ENCODE measurements around the gene SULT2B1.

SULT2B1 gene

GRCh38 chr19:48634036-48634342 lies 82.0 kb downstream of the SULT2B1 start:
- no peak for TF ChIP-seq CTCF (IDR thresholded peaks at IDR 0.05; ENCODE audit: insufficient read depth, missing control alignments)
- DNase-seq (ENCODE audit: insufficient read length, low spot score) (no peak), FAIRE-seq (no peak)

GRCh38 chr19:48634424-48635262 lies 82.7 kb downstream of the SULT2B1 start:
- FAIRE-seq (no peak), DNase-seq (ENCODE audit: insufficient read length, low spot score) (peak; percentile 80)
- TF ChIP-seq CTCF (IDR thresholded peaks at IDR 0.05; ENCODE audit: insufficient read depth, missing control alignments), result no peak

GRCh38 chr19:48635263-48635965 lies 83.4 kb downstream of the SULT2B1 start:
- no peak for TF ChIP-seq CTCF (IDR thresholded peaks at IDR 0.05; ENCODE audit: insufficient read depth, missing control alignments)
- FAIRE-seq (no peak), DNase-seq (ENCODE audit: insufficient read length, low spot score) (peak; percentile 64)

- DNase-seq (ENCODE audit: insufficient read length, low spot score), result no peak
- TF ChIP-seq CTCF (IDR thresholded peaks at IDR 0.05; ENCODE audit: insufficient read depth, missing control alignments), result no peak
- no peak for FAIRE-seq
Measured at GRCh38 chr19:48635966-48636858, 84.2 kb downstream of the SULT2B1 start.

- DNase-seq (ENCODE audit: insufficient read length, low spot score) (no peak), FAIRE-seq (no peak)
- TF ChIP-seq CTCF (IDR thresholded peaks at IDR 0.05; ENCODE audit: insufficient read depth, missing control alignments), result no peak
Measured at GRCh38 chr19:48636859-48637448, 85.0 kb downstream of the SULT2B1 start, which contains the start of gene DBP. Gene DBP, minus strand, starts transcription at chr19:48637379. Its CDS starts 385 bp downstream, at chr19:48636994.

GRCh38 chr19:48637449-48637947 lies 85.5 kb downstream of the SULT2B1 start:
- DNase-seq (ENCODE audit: insufficient read length, low spot score) (peak; percentile 80), FAIRE-seq (no peak)
- TF ChIP-seq CTCF (IDR thresholded peaks at IDR 0.05; ENCODE audit: insufficient read depth, missing control alignments), result no peak

Data from D721Med (cell line).